ENCODE data around the gene GBA3. TPM values are rescaled to one million over a fixed set of nuclear protein-coding genes. Genes with fewer than 3 reads are reported as not detected.

The GBA3 gene
- total and polyA plus RNA-seq, 7 donors, result 0.33 to 17.3 (median 1.6) TPM; not detected in 2

- Histone ChIP-seq H3K4me3 (no peak overlapping the region), H3K27me3 (no peaks in the 10 kb centered on the region), H3K4me1 (no peaks in the 10 kb centered on the region), H3K36me3 (no peaks in the 10 kb centered on the region), H3K27ac (no peak overlapping the region), H3K9me3 (no peaks in the 10 kb centered on the region)
- intact Hi-C loops (cut with DNase I), result no loop called here
- 69 to 84% methylated on average over 3 of the region's 3 CpGs for whole genome bisulfite sequencing, 2 donors
- DNase-seq, result no peak
- TF ChIP-seq POLR2AphosphoS5 (IDR thresholded peaks at IDR 0.05) (no peak), CTCF (IDR thresholded peaks at IDR 0.05) (no peak)
Observed at GRCh38 chr4:22803512-22803911, 110.8 kb downstream of the GBA3 start.

- Histone ChIP-seq H3K27ac (no peak overlapping the region), H3K9me3 (peaks cover 0 to 2% (median 0%) of the 10 kb centered on the region in 4 donors), H3K27me3 (no peaks in the 10 kb centered on the region), H3K4me1 (no peaks in the 10 kb centered on the region), H3K4me3 (no peak overlapping the region), H3K36me3 (no peaks in the 10 kb centered on the region)
- TF ChIP-seq POLR2AphosphoS5 (IDR thresholded peaks at IDR 0.05) (peak in 1 of 4 donors; percentile 29), POLR2A (IDR thresholded peaks at IDR 0.05) (no peak)
- no peak for DNase-seq
- 42 to 64% methylated on average over 2 of the region's 2 CpGs for WGBS, 2 donors
- intact Hi-C loops (cut with DNase I), result no loop called here
Observed at GRCh38 chr4:22814906-22815305, 122.2 kb downstream of the GBA3 start.

- no peaks in the 10 kb centered on the region for H3K4me1 ChIP-seq
- no peaks in the 10 kb centered on the region for H3K36me3 ChIP-seq
- H3K27me3 ChIP-seq, result no peaks in the 10 kb centered on the region
- TF ChIP-seq POLR2AphosphoS5 (IDR thresholded peaks at IDR 0.05) (no peak), POLR2A (IDR thresholded peaks at IDR 0.05) (no peak), EP300 (IDR thresholded peaks at IDR 0.05) (no peak), CTCF (IDR thresholded peaks at IDR 0.05) (no peak)
- intact Hi-C loops (cut with DNase I), result no loop called here
- H3K9me3 ChIP-seq, result no peaks in the 10 kb centered on the region
- DNase-seq, result no peak
- no peak overlapping the region for H3K27ac ChIP-seq
- WGBS, 2 donors, result 49 to 77% methylated on average over 6 of the region's 6 CpGs
- no peak overlapping the region for H3K4me3 ChIP-seq
Observed at GRCh38 chr4:22824091-22824490, 131.4 kb downstream of the GBA3 start.

DNA sequence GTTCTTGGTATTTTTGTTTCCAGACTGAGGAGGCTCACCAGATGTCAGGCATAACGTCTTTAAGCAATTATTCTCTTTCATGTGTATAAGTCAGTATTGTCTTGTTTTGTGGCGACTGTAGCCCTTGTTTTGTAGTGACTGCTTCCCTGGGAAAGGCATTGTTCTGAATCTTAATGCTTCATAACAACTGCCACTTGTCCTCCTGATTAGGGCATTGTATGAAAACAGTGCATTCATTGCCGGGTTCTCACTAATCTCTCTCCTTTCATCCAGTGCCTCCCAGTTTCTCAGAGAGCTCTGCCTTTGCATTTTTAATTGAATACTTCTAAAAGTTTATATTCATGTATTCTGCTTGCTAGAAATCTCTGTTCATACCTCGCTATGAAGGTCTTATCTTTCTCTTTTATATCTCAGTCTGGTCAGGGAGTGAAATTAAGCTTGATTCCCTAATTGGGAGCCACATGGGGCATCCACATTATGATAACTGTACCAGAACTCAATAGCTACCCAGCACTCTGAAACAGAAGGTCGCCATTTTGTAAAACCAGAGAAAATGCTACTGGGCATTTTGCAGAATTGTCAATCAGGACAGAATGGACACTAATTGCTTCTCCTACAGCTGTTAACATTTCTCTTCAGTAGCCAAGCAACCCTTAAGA lies 149.8 kb downstream of the GBA3 start:
- intact Hi-C loops (cut with DNase I), result no loop called here

DNA sequence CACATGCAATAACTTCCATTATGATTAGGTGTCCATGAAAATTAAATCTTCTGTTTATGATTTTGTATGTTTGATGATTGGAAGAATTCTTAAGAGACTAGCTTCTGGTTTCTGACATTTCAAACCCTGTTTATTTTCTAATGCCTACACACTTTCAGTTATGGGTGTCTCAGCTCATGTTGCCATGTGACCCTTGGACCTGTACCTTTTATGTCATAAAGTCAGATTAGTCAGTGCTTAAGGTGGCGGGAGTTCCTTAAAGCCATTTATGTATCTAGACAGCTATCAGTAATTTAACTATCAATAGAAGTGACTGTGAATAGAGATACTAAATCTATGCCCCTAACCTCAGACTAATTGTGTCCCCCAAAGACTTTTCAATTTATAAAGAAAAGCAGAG lies 155.6 kb downstream of the GBA3 start:
- intact Hi-C loops (cut with DNase I), result no loop called here
- no peaks in the 10 kb centered on the region for H3K27me3 ChIP-seq
- no peaks in the 10 kb centered on the region for H3K36me3 ChIP-seq
- H3K27ac ChIP-seq, result no peak overlapping the region
- TF ChIP-seq CTCF (IDR thresholded peaks at IDR 0.05), result no peak
- TF ChIP-seq POLR2AphosphoS5 (IDR thresholded peaks at IDR 0.05), result no peak
- TF ChIP-seq POLR2A (IDR thresholded peaks at IDR 0.05), result no peak
- no peak for DNase-seq
- H3K4me3 ChIP-seq, result no peak overlapping the region
- WGBS, 2 donors, result 24 to 71% methylated on average over 1 of the region's 1 CpG
- no peaks in the 10 kb centered on the region for H3K9me3 ChIP-seq
- no peaks in the 10 kb centered on the region for H3K4me1 ChIP-seq

More for the DNA sequence above, 149.8 kb downstream of the GBA3 start:
- no peaks in the 10 kb centered on the region for H3K36me3 ChIP-seq
- H3K4me1 ChIP-seq, result no peaks in the 10 kb centered on the region
- no peaks in the 10 kb centered on the region for H3K27me3 ChIP-seq
- 80 to 89% methylated on average over 5 of the region's 5 CpGs for WGBS, 2 donors
- no peak overlapping the region for H3K4me3 ChIP-seq
- no peak overlapping the region for H3K27ac ChIP-seq
- no peak for DNase-seq
- TF ChIP-seq POLR2AphosphoS5 (IDR thresholded peaks at IDR 0.05) (no peak), POLR2A (IDR thresholded peaks at IDR 0.05) (no peak), EP300 (IDR thresholded peaks at IDR 0.05) (no peak), CTCF (IDR thresholded peaks at IDR 0.05) (no peak)
- no peaks in the 10 kb centered on the region for H3K9me3 ChIP-seq
